Progenitor cell of endocrine pancreas (in vitro differentiated cells): Measurements from ENCODE around the gene GRB10. TPM values are rescaled to one million over a fixed set of nuclear protein-coding genes. Genes with fewer than 3 reads are reported as not detected.

Source experiments
- DNase-seq: peaks from one replicate; pipeline ENCODE4 v3.0.0; 2021; ENCODE audit warnings: low spot score; ENCODE audit not compliant: unreplicated experiment
- H3K27ac Mint-ChIP-seq: 2 replicates; pipeline ENCODE4 v1.8.0; 2021; ENCODE audit warnings: mild to moderate bottlenecking, moderate library complexity, mixed read lengths
- H3K27me3 Mint-ChIP-seq: 2 replicates; pipeline ENCODE4 v1.8.0; 2021; ENCODE audit warnings: mixed read lengths
- H3K36me3 Mint-ChIP-seq: 2 replicates; pipeline ENCODE4 v1.8.0; 2022; ENCODE audit warnings: mixed read lengths; ENCODE audit not compliant: insufficient read depth
- H3K4me1 Mint-ChIP-seq: 2 replicates; pipeline ENCODE4 v1.8.0; 2021; ENCODE audit warnings: low read depth, mixed read lengths
- H3K4me3 Mint-ChIP-seq: 2 replicates; pipeline ENCODE4 v1.8.0; 2021; ENCODE audit warnings: low read depth, mild to moderate bottlenecking, moderate library complexity, mixed read lengths
- H3K9me3 Mint-ChIP-seq: 2 replicates; pipeline ENCODE4 v1.8.0; 2021; ENCODE audit warnings: low read depth, mixed read lengths
- total RNA-seq: library from RNA; stranded (reverse); gene quantifications from 2 replicates; pipeline ENCODE4 v1.2.1, GENCODE V29; 2021
- TF ChIP-seq, protein P1 (sequence below): fragments of 200-600 bp; sonication (generic); IDR thresholded peaks from one replicate; pipeline ENCODE4 v1.5.0; 2021; ENCODE audit warnings: antibody characterized with exemption, mild to moderate bottlenecking; ENCODE audit not compliant: unreplicated experiment

GRB10 gene
- total RNA-seq, 1 donor from 2014 or later = 58.4 TPM

- Mint-ChIP-seq H3K4me3 (no peak overlapping the region), H3K27ac (no peak overlapping the region), H3K4me1 (peaks cover 2% of the 10 kb centered on the region), H3K36me3 (peaks cover 16% of the 10 kb centered on the region), H3K27me3 (no peaks in the 10 kb centered on the region), H3K9me3 (no peaks in the 10 kb centered on the region)
- TF ChIP-seq, protein P1, sequence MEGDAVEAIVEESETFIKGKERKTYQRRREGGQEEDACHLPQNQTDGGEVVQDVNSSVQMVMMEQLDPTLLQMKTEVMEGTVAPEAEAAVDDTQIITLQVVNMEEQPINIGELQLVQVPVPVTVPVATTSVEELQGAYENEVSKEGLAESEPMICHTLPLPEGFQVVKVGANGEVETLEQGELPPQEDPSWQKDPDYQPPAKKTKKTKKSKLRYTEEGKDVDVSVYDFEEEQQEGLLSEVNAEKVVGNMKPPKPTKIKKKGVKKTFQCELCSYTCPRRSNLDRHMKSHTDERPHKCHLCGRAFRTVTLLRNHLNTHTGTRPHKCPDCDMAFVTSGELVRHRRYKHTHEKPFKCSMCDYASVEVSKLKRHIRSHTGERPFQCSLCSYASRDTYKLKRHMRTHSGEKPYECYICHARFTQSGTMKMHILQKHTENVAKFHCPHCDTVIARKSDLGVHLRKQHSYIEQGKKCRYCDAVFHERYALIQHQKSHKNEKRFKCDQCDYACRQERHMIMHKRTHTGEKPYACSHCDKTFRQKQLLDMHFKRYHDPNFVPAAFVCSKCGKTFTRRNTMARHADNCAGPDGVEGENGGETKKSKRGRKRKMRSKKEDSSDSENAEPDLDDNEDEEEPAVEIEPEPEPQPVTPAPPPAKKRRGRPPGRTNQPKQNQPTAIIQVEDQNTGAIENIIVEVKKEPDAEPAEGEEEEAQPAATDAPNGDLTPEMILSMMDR = no peak
- no peak for DNase-seq
Measured at GRCh38 chr7:50687096-50687495, 95.6 kb downstream of the GRB10 start.

DNA sequence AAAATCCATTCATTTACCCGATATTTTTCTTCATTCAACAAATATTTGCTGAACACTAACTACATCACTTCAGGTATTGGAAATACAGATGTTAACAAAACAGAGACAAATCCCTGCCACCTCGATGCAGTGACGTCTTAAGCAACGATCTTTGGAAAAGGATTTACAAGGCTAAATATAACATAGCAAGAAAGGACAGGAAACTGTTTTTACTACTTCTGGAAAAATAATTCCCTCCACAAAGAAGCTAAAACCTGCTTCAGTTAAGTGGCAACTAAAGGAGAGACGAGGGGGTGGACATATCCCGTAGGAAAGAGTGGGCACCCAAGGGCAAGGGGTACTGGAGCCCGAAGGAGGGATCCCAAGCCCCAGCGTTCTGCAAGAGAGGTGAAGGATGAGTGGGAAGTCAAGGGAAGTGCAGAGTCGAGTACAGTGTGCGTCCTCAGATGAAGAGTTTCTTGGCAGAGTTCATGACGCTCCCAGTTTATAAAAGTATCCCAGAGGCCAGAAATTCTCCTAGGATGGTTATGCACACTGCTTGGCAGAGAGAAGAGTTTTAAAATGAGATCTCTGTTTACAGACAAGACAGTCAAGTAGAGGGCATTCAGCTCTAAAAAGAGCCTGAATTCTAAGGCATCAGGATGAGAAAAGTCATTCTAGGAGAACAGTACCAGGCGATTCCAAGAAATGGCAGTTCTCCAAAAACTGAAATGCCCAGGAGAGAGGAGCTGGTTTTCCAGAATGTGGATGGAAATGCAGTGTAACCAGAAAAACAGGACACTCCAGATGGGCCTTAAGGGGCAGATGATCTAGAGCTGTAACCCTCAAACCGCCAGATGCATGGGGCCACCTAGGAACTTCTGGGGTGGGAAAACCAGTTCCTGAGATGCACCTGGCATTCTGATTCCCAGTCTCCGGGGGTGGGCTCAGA lies 97.3 kb downstream of the GRB10 start:
- Mint-ChIP-seq H3K4me3 (no peak overlapping the region), H3K27me3 (no peaks in the 10 kb centered on the region), H3K36me3 (peaks cover 16% of the 10 kb centered on the region), H3K4me1 (peaks cover 2% of the 10 kb centered on the region), H3K9me3 (no peaks in the 10 kb centered on the region), H3K27ac (no peak overlapping the region)
- no peak for DNase-seq
- TF ChIP-seq, protein P1 = no peak

GRCh38 chr7:50684713-50685075 lies 98.0 kb downstream of the GRB10 start:
- Mint-ChIP-seq H3K36me3 (peaks cover 16% of the 10 kb centered on the region), H3K27ac (no peak overlapping the region), H3K4me3 (no peak overlapping the region), H3K4me1 (peaks cover 3% of the 10 kb centered on the region), H3K9me3 (no peaks in the 10 kb centered on the region), H3K27me3 (no peaks in the 10 kb centered on the region)
- DNase-seq = no peak
- TF ChIP-seq, protein P1 = no peak

DNA sequence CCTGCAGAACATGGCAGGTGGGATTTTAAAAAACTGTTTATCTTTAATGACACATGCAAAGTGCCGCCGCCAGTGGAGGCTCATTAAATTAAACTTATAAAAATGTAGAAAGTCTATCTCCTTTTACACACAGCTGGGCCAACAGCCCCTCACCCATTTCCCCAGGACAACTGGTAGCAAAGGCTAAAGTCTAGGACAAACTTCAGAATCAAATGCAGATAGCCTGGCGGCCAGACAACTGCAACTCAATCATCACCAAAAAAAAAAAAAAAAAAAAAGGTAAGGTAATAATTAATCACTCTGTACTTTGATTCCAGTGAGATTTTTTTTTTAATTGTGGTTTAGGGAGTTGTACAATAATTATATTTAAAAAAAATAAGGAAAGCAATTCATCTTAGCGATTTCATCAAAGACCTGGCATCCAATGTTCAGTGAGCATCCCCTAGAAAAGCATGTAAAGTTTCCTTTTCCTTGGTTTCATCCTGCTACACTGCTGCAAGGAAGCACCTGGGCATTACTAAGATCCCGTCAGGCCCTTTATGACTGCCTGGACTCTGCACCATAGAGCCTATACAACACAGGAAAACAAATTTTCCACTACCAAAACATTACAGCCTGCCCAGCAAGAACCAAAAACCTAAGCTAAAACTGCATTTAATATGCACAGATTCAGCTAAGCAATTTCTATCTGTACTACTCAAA lies 98.5 kb downstream of the GRB10 start:
- H3K4me3 Mint-ChIP-seq = no peak overlapping the region
- H3K36me3 Mint-ChIP-seq = peaks cover 16% of the 10 kb centered on the region
- TF ChIP-seq, protein P1 = no peak
- no peaks in the 10 kb centered on the region for H3K9me3 Mint-ChIP-seq
- H3K27ac Mint-ChIP-seq = no peak overlapping the region
- no peaks in the 10 kb centered on the region for H3K27me3 Mint-ChIP-seq
- no peak for DNase-seq
- peaks cover 7% of the 10 kb centered on the region for H3K4me1 Mint-ChIP-seq

DNA sequence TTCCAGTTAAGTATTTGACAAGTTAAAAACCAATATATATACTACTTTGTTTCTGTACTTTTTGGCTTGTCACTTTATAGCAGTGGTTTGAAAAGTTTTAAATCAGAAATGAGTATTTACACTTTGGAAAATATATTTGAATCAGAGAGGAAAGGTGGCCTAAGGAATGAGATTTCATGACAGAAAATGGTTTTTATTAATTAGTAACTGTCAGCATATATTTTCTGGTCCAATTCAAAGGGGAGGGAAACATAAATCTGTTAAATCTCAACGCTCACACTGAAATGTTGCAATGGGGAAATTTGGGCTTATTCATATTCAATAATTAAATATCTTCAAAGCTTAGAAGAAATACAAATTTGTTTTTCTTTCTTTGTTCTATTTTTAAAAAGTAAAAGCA lies 100.1 kb downstream of the GRB10 start:
- no peak for DNase-seq
- Mint-ChIP-seq H3K4me1 (peaks cover 19% of the 10 kb centered on the region), H3K27ac (no peak overlapping the region), H3K9me3 (no peaks in the 10 kb centered on the region), H3K27me3 (no peaks in the 10 kb centered on the region), H3K4me3 (no peak overlapping the region), H3K36me3 (peaks cover 12% of the 10 kb centered on the region)
- TF ChIP-seq, protein P1 = no peak
